Measurements from ENCODE around the gene ZNF383.
"Not testable (repeated sequence)": the region's sequence is repeated elsewhere in the genome, so short reads cannot be mapped to it uniquely, and the experiment has no call there.

ZNF383 gene

GRCh38 chr19:37217775-37218591 lies at the start of gene ZNF383:
TSS of gene ZNF383 (plus strand) at chr19:37218214. CDS start at chr19:37230454, 12,240 bp downstream.
- DNase-seq (ENCODE audit: low read depth), result peak; percentile 63

GRCh38 chr19:37172368-37173366 lies 45.3 kb upstream of the ZNF383 start, which contains the start of gene ZNF585A:
TSS of gene ZNF585A (minus strand) at chr19:37172695. CDS start at chr19:37169910, 2,785 bp downstream.
- peak; percentile 88 for DNase-seq (ENCODE audit: low read depth)

- DNase-seq (ENCODE audit: low read depth), result not testable (repeated sequence)
Observed at GRCh38 chr19:37186071-37186470, 31.9 kb upstream of the ZNF383 start.

- DNase-seq (ENCODE audit: low read depth), result not testable (repeated sequence)
Observed at GRCh38 chr19:37195248-37195647, 22.8 kb upstream of the ZNF383 start.

- not testable (repeated sequence) for DNase-seq (ENCODE audit: low read depth)
Observed at GRCh38 chr19:37197115-37197514, 20.9 kb upstream of the ZNF383 start.

- DNase-seq (ENCODE audit: low read depth), result no peak
Observed at GRCh38 chr19:37197768-37198167, 20.2 kb upstream of the ZNF383 start.

GRCh38 chr19:37217480-37217774 lies 587 bp upstream of the ZNF383 start:
- DNase-seq (ENCODE audit: low read depth), result no peak

- DNase-seq (ENCODE audit: low read depth), result no peak
Observed at GRCh38 chr19:37218592-37218935, 550 bp downstream of the ZNF383 start.

- no peak for DNase-seq (ENCODE audit: low read depth)
Observed at GRCh38 chr19:37220383-37220782, 2.4 kb downstream of the ZNF383 start.

GRCh38 chr19:37221136-37221535 lies 3.1 kb downstream of the ZNF383 start:
- DNase-seq (ENCODE audit: low read depth), result no peak

- no peak for DNase-seq (ENCODE audit: low read depth)
Observed at GRCh38 chr19:37226248-37226647, 8.2 kb downstream of the ZNF383 start.

GRCh38 chr19:37227996-37228395 lies 10.0 kb downstream of the ZNF383 start:
- DNase-seq (ENCODE audit: low read depth), result no peak

- DNase-seq (ENCODE audit: low read depth), result no peak
Observed at GRCh38 chr19:37243206-37243632, 25.2 kb downstream of the ZNF383 start.

- DNase-seq (ENCODE audit: low read depth), result no peak
Observed at GRCh38 chr19:37251308-37252229, 33.6 kb downstream of the ZNF383 start.

GRCh38 chr19:37263028-37263427 lies 45.0 kb downstream of the ZNF383 start:
- DNase-seq (ENCODE audit: low read depth), result not testable (repeated sequence)

- DNase-seq (ENCODE audit: low read depth), result not testable (repeated sequence)
Observed at GRCh38 chr19:37267005-37267404, 49.0 kb downstream of the ZNF383 start.

- not testable (repeated sequence) for DNase-seq (ENCODE audit: low read depth)
Observed at GRCh38 chr19:37267755-37268154, 49.7 kb downstream of the ZNF383 start.

- not testable (repeated sequence) for DNase-seq (ENCODE audit: low read depth)
Observed at GRCh38 chr19:37280656-37281055, 62.6 kb downstream of the ZNF383 start.

- not testable (repeated sequence) for DNase-seq (ENCODE audit: low read depth)
Observed at GRCh38 chr19:37284020-37284419, 66.0 kb downstream of the ZNF383 start.

- not testable (repeated sequence) for DNase-seq (ENCODE audit: low read depth)
Observed at GRCh38 chr19:37289229-37289628, 71.2 kb downstream of the ZNF383 start.

All from stimulated activated CD8-positive, alpha-beta memory T cell treated with anti-CD3 and anti-CD28 coated beads, Interleukin-12 subunit alpha, Interleukin-12 subunit beta, amount 100 ng/mL, for 1 hour (primary cell).